Sigmoid colon (tissue), 4 donors: ENCODE data around the gene CDH22.

ENCODE experiments used
- CTCF ChIP-seq, 4 experiments: fragments of 450-650 bp in 3 of 4; fragments of 200-600 bp in 1 of 4; IDR thresholded peaks; one replicate each; pipeline ENCODE4 v1.5.1; 2016 to 2019; ENCODE audit warnings: antibody characterized with exemption in 4 of 4, mild to moderate bottlenecking in 3 of 4, moderate library complexity in 2 of 4
- POLR2AphosphoS5 ChIP-seq, 4 donors: sonication (generic); formaldehyde crosslinking; IDR thresholded peaks; one replicate each; pipeline ENCODE4 v1.6.1; 2017; ENCODE audit warnings: antibody characterized with exemption in 4 of 4

GRCh38 chr20:46213946-46214823, 94.1 kb downstream of the CDH22 start:
- no peak for TF ChIP-seq POLR2AphosphoS5 (IDR thresholded peaks at IDR 0.05)
- no peak for TF ChIP-seq CTCF (IDR thresholded peaks at IDR 0.05)
